ENCODE data around the gene ENDOU. TPM values are rescaled to one million over a fixed set of nuclear protein-coding genes. Genes with fewer than 3 reads are reported as not detected.

Gene ENDOU
- polyA plus RNA-seq, 2 of the 4 experiments (the other 2 are of a cell fraction), result not detected

GRCh38 chr12:47737936-47738594 is 12.8 kb upstream of the ENDOU start:
- Histone ChIP-seq H3K27ac (no peak overlapping the region), H3K4me3 (no peak overlapping the region), H3K4me2 (no peak overlapping the region), H3K4me1 (peaks cover 8% of the 10 kb centered on the region), H3K9me3 (no peaks in the 10 kb centered on the region)
- 75% methylated on average over 7 of the region's 17 CpGs for WGBS (ENCODE audit: missing lambda C conversion rate)
- ChIA-PET CTCF (interaction anchor here (3.5 to 43.9 kb wide), 6 partner anchors 10 to 100 kb away, joined by 25 to 1399 read pairs (median 269); partner anchors contain the start of genes ENDOU, RAPGEF3 and SLC48A1), POLR2A (no interaction called here)
- FAIRE-seq (no peak), DNase-seq (ENCODE audit: low read depth in 1 of 2, low spot score in 1 of 2) (no peak), ATAC-seq (no peak)
- no peak for TF ChIP-seq JUN (IDR thresholded peaks at IDR 0.05)
- TF ChIP-seq EHMT2 (IDR thresholded peaks at IDR 0.05; ENCODE audit: low read depth), result no peak
- TF ChIP-seq, protein P1, sequence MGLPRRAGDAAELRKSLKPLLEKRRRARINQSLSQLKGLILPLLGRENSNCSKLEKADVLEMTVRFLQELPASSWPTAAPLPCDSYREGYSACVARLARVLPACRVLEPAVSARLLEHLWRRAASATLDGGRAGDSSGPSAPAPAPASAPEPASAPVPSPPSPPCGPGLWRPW (IDR thresholded peaks at IDR 0.05), result no peak
- TF ChIP-seq NPAS2 (CRISPR knock-in tag; IDR thresholded peaks at IDR 0.05; ENCODE audit: borderline replicate concordance), result no peak
- TF ChIP-seq HEYL (CRISPR knock-in tag; IDR thresholded peaks at IDR 0.05), result no peak

DNA sequence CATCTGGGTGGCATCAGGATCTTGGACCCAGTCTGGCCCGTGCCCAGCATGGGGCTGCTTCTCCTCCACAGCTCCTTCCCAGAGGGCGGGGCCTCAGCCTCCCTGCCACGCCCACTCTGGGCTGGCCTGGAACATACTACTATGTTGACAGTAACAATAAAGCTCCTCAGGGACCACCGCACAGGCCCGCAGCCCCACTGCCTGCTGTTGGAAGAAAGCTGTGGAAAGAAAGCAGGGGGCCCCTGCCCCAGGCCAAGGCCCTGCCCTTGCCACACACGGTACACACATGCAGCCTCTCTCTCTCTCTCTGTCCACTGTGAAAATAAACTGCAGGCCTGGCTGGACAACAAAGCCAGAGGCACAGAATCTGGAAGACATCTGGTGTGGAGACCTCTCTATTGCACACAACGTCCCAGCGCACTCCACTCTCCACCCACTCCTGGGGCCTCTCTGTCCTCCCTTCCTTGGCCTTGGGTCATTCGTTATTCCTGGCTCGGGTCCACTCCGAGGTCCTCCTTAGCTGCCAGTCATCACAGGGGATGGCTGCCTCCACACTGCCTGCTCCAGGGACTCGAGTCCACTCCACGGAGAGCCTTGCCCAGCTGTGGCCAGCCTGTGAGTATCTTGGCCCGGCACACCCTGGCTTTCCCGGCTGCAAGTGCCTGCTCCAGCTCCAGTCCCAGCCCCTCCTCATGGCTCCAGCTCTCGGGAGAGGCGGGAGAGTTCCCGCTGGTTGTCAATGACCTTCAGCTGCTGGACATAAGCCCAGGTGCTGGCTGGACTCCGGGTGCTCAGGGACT is 11.8 kb upstream of the ENDOU start:
- peaks cover 8% of the 10 kb centered on the region for H3K4me1 ChIP-seq
- H3K9me3 ChIP-seq, result no peaks in the 10 kb centered on the region
- ChIA-PET POLR2A (no interaction called here), CTCF (interaction anchor here (0.6 to 43.9 kb wide), 9 partner anchors 9 to 212 kb away, joined by 3 to 1399 read pairs (median 13); partner anchors contain the start of genes ENDOU and SLC48A1)
- H3K4me3 ChIP-seq, result no peak overlapping the region
- DNase-seq (ENCODE audit: low read depth in 1 of 2, low spot score in 1 of 2) (no peak), ATAC-seq (peak in 1 of 2 experiments; percentile 18; a peak in 2 of 6 replicates), FAIRE-seq (no peak)
- 71% methylated on average over 19 of the region's 19 CpGs for WGBS (ENCODE audit: missing lambda C conversion rate)
- no peak for TF ChIP-seq ZSCAN20 (CRISPR knock-in tag; IDR thresholded peaks at IDR 0.05)
- TF ChIP-seq RAD21 (conservative IDR thresholded peaks at IDR 0.05 in 1 of 2, IDR thresholded peaks at IDR 0.05 in 1 of 2), result no peak
- TF ChIP-seq RNF2 (IDR thresholded peaks at IDR 0.05; ENCODE audit: borderline replicate concordance, low read depth), result no peak
- TF ChIP-seq CTCF (IDR thresholded peaks at IDR 0.05), result no peak
- no peak for TF ChIP-seq ESRRA (IDR thresholded peaks at IDR 0.05; ENCODE audit: borderline replicate concordance, low read length)
- TF ChIP-seq POLR2A (IDR thresholded peaks at IDR 0.05; ENCODE audit: low read length), result no peak
- TF ChIP-seq, protein P2, sequence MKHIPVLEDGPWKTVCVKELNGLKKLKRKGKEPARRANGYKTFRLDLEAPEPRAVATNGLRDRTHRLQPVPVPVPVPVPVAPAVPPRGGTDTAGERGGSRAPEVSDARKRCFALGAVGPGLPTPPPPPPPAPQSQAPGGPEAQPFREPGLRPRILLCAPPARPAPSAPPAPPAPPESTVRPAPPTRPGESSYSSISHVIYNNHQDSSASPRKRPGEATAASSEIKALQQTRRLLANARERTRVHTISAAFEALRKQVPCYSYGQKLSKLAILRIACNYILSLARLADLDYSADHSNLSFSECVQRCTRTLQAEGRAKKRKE (CRISPR knock-in tag; IDR thresholded peaks at IDR 0.05; ENCODE audit: low read depth), result no peak
- no peak overlapping the region for H3K27ac ChIP-seq
- H3K4me2 ChIP-seq, result no peak overlapping the region

DNA sequence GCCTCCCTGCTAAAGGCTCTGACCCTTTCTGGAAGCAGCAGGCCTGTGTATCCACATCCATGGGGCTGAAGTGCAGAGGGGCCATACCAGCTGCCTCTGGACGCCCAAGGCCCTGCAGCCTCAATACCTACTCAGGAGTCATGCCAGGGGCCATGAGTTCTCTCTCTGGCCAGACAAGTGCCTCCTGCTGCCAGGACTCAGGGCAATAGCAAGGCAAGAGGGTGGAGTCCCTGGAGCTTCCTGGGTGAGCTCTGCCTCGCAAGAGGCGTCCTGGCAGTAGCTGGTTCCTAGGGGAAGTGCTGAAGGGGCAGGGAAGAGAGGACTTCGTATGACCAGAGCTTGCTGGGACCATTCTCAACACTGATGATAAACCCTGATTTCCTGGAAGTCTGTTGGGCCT is 10.9 kb upstream of the ENDOU start:
- ATAC-seq, result no peak
- peaks cover 3% of the 10 kb centered on the region for H3K4me1 ChIP-seq
- no peak overlapping the region for H3K27ac ChIP-seq
- WGBS (ENCODE audit: missing lambda C conversion rate), result 61% methylated on average over 3 of the region's 4 CpGs
- ChIA-PET CTCF (interaction anchor here (0.6 to 43.9 kb wide), 10 partner anchors 8 to 213 kb away, joined by 3 to 1399 read pairs (median 5); partner anchors contain the start of gene SLC48A1), POLR2A (no interaction called here)
- no peak for DNase-seq (ENCODE audit: low read depth in 1 of 2, low spot score in 1 of 2)
- H3K4me2 ChIP-seq, result no peak overlapping the region
- no peak overlapping the region for H3K4me3 ChIP-seq
- no peak for FAIRE-seq
- H3K9me3 ChIP-seq, result no peaks in the 10 kb centered on the region
- TF ChIP-seq HDAC2 (IDR thresholded peaks at IDR 0.05), result no peak
- TF ChIP-seq CHD2 (IDR thresholded peaks at IDR 0.05; ENCODE audit: low read length, partially characterized antibody), result no peak
- TF ChIP-seq ZFP36 (IDR thresholded peaks at IDR 0.05; ENCODE audit: borderline replicate concordance, partially characterized antibody), result no peak
- TF ChIP-seq HOXB13 (CRISPR knock-in tag; IDR thresholded peaks at IDR 0.05; ENCODE audit: low read depth), result no peak
- no peak for TF ChIP-seq FOSL2 (IDR thresholded peaks at IDR 0.05)
- TF ChIP-seq FOSL2 (CRISPR knock-in tag; IDR thresholded peaks at IDR 0.05), result no peak
- TF ChIP-seq FOSB (CRISPR knock-in tag; IDR thresholded peaks at IDR 0.05), result no peak
- TF ChIP-seq MAFK (IDR thresholded peaks at IDR 0.05; ENCODE audit: partially characterized antibody), result no peak
- TF ChIP-seq, protein P3, sequence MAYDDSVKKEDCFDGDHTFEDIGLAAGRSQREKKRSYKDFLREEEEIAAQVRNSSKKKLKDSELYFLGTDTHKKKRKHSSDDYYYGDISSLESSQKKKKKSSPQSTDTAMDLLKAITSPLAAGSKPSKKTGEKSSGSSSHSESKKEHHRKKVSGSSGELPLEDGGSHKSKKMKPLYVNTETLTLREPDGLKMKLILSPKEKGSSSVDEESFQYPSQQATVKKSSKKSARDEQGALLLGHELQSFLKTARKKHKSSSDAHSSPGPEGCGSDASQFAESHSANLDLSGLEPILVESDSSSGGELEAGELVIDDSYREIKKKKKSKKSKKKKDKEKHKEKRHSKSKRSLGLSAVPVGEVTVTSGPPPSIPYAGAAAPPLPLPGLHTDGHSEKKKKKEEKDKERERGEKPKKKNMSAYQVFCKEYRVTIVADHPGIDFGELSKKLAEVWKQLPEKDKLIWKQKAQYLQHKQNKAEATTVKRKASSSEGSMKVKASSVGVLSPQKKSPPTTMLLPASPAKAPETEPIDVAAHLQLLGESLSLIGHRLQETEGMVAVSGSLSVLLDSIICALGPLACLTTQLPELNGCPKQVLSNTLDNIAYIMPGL (CRISPR knock-in tag; IDR thresholded peaks at IDR 0.05; ENCODE audit: borderline replicate concordance), result no peak
- no peak for TF ChIP-seq MAZ (IDR thresholded peaks at IDR 0.05; ENCODE audit: borderline replicate concordance, low read depth, low read length)
- TF ChIP-seq, protein P4, sequence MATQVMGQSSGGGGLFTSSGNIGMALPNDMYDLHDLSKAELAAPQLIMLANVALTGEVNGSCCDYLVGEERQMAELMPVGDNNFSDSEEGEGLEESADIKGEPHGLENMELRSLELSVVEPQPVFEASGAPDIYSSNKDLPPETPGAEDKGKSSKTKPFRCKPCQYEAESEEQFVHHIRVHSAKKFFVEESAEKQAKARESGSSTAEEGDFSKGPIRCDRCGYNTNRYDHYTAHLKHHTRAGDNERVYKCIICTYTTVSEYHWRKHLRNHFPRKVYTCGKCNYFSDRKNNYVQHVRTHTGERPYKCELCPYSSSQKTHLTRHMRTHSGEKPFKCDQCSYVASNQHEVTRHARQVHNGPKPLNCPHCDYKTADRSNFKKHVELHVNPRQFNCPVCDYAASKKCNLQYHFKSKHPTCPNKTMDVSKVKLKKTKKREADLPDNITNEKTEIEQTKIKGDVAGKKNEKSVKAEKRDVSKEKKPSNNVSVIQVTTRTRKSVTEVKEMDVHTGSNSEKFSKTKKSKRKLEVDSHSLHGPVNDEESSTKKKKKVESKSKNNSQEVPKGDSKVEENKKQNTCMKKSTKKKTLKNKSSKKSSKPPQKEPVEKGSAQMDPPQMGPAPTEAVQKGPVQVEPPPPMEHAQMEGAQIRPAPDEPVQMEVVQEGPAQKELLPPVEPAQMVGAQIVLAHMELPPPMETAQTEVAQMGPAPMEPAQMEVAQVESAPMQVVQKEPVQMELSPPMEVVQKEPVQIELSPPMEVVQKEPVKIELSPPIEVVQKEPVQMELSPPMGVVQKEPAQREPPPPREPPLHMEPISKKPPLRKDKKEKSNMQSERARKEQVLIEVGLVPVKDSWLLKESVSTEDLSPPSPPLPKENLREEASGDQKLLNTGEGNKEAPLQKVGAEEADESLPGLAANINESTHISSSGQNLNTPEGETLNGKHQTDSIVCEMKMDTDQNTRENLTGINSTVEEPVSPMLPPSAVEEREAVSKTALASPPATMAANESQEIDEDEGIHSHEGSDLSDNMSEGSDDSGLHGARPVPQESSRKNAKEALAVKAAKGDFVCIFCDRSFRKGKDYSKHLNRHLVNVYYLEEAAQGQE (IDR thresholded peaks at IDR 0.05), result no peak

Measured in A549 (cell line).